H1 (cell line): ENCODE results near the gene DPYD. TPM values are rescaled to one million over a fixed set of nuclear protein-coding genes. Genes with fewer than 3 reads are reported as not detected.

ENCODE experiments used
- E2F6 ChIP-seq: IDR thresholded peaks from 2 replicates; pipeline ENCODE4 v1.6.1; 2012; ENCODE audit warnings: inconsistent platforms
- POLR2A ChIP-seq, 2 experiments: IDR thresholded peaks; 1 replicate in 1 of 2; 2 replicates in 1 of 2; pipeline ENCODE4 v1.6.1; 2011; ENCODE audit warnings: low read depth in 2 of 2, low read length in 2 of 2, mild to moderate bottlenecking in 2 of 2; ENCODE audit errors: control extremely low read depth in 1 of 2
- polyA plus RNA-seq, 7 experiments: library from polyadenylated mRNA; depleted of rRNA in 3 of 7; stranded (reverse) in 5 of 7; unstranded in 2 of 7; fragments of >200 nt in 5 of 7; fragments of 200-250 nt in 2 of 7; gene quantifications; 1 replicate in 5 of 7; 2 replicates in 1 of 7; 4 replicates in 1 of 7; pipeline versions ENCODE4 v1.2.1 to v1.2.3, GENCODE V29; 2011 to 2013; ENCODE audit warnings: missing spikeins in 2 of 7, mixed read lengths in 2 of 7
- total RNA-seq: library from RNA; stranded (reverse); fragmentation: NEBNext Ultra II Directional; extraction: Animal tissue kit (Norgen Biotek cat#: 25700); gene quantifications from 2 replicates; pipeline ENCODE4 v1.2.1, GENCODE V29; 2021

Gene DPYD
- total and polyA plus RNA-seq, 2 of the 8 experiments (the other 6 are each of a cell fraction or from before 2014, with no cell fraction given): 0.29 to 0.73 TPM

GRCh38 chr1:97727029-97727428 is 193.8 kb downstream of the DPYD start (continued):
- TF ChIP-seq E2F6 (no peak), POLR2A (IDR thresholded peaks at IDR 0.05; ENCODE audit: control extremely low read depth in 1 of 2, low read depth in 2 of 2, low read length in 2 of 2) (no peak)
